ENCODE data around the gene SHC3.

SHC3 gene

DNA sequence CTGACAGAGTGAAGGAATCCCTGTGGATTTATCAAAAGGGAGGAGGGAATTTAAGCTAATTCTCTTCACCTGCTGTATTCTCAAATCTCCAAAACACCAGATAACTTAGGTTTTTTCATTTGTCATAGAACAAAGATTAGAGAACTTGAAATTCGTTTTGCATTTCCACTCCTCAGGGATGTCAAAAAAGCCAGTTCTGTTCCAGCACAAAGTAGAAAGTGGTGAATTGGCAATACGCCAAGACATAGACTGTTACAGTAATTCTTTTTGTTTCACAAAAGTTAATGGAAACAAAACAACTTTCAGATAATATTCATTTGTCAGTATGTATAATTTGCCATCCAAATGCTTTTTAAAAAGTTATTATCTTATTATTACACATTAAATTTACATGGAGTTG, 172.4 kb downstream of the SHC3 start:
- TF ChIP-seq NFIC (IDR thresholded peaks at IDR 0.05): no peak; the same call in none of the 2 replicates
- TF ChIP-seq, protein P1, sequence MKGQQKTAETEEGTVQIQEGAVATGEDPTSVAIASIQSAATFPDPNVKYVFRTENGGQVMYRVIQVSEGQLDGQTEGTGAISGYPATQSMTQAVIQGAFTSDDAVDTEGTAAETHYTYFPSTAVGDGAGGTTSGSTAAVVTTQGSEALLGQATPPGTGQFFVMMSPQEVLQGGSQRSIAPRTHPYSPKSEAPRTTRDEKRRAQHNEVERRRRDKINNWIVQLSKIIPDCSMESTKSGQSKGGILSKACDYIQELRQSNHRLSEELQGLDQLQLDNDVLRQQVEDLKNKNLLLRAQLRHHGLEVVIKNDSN (IDR thresholded peaks at IDR 0.05): no peak
- no peak for TF ChIP-seq CREB1 (IDR thresholded peaks at IDR 0.05; ENCODE audit: low read depth)

DNA sequence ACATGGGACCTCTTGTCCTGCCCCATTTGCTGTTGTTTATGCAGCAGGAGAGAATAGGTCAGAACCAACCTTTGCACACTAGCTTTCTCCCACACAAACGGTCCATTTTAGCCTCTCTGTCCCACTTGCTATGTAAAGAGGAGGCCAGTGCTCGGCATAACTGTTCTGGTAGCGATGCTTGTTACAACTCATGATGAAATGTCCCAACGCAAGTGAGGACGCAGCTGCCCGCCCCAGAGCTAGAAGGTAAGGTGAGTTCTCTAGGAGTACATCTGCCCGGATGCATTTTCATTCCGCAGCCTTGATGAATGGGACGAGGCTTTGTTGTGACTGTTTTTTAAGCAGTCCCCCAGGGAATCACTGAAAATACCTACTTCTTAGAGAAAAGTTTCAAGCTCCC, 173.3 kb downstream of the SHC3 start:
- TF ChIP-seq RAD21 (IDR thresholded peaks at IDR 0.05; ENCODE audit: low read depth) (no peak), YY1 (IDR thresholded peaks at IDR 0.05; ENCODE audit: low read depth) (no peak), CREB1 (IDR thresholded peaks at IDR 0.05; ENCODE audit: low read depth) (no peak), ZBTB7A (IDR thresholded peaks at IDR 0.05; ENCODE audit: low read depth) (no peak), CEBPB (IDR thresholded peaks at IDR 0.05) (no peak), EGR1 (IDR thresholded peaks at IDR 0.05) (no peak), FOXM1 (IDR thresholded peaks at IDR 0.05; ENCODE audit: borderline replicate concordance, low read depth) (no peak), TEAD4 (IDR thresholded peaks at IDR 0.05) (no peak), NFIC (IDR thresholded peaks at IDR 0.05) (no peak), EP300 (IDR thresholded peaks at IDR 0.05; ENCODE audit: borderline replicate concordance) (no peak), TCF12 (IDR thresholded peaks at IDR 0.05; ENCODE audit: low read depth) (no peak), TAF1 (IDR thresholded peaks at IDR 0.05; ENCODE audit: low read depth) (no peak)
- TF ChIP-seq, protein P2, sequence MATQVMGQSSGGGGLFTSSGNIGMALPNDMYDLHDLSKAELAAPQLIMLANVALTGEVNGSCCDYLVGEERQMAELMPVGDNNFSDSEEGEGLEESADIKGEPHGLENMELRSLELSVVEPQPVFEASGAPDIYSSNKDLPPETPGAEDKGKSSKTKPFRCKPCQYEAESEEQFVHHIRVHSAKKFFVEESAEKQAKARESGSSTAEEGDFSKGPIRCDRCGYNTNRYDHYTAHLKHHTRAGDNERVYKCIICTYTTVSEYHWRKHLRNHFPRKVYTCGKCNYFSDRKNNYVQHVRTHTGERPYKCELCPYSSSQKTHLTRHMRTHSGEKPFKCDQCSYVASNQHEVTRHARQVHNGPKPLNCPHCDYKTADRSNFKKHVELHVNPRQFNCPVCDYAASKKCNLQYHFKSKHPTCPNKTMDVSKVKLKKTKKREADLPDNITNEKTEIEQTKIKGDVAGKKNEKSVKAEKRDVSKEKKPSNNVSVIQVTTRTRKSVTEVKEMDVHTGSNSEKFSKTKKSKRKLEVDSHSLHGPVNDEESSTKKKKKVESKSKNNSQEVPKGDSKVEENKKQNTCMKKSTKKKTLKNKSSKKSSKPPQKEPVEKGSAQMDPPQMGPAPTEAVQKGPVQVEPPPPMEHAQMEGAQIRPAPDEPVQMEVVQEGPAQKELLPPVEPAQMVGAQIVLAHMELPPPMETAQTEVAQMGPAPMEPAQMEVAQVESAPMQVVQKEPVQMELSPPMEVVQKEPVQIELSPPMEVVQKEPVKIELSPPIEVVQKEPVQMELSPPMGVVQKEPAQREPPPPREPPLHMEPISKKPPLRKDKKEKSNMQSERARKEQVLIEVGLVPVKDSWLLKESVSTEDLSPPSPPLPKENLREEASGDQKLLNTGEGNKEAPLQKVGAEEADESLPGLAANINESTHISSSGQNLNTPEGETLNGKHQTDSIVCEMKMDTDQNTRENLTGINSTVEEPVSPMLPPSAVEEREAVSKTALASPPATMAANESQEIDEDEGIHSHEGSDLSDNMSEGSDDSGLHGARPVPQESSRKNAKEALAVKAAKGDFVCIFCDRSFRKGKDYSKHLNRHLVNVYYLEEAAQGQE (IDR thresholded peaks at IDR 0.05; ENCODE audit: low read depth): no peak
- TF ChIP-seq, protein P1 (IDR thresholded peaks at IDR 0.05): no peak
- TF ChIP-seq, protein P3, sequence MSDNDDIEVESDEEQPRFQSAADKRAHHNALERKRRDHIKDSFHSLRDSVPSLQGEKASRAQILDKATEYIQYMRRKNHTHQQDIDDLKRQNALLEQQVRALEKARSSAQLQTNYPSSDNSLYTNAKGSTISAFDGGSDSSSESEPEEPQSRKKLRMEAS (IDR thresholded peaks at IDR 0.05): no peak

DNA sequence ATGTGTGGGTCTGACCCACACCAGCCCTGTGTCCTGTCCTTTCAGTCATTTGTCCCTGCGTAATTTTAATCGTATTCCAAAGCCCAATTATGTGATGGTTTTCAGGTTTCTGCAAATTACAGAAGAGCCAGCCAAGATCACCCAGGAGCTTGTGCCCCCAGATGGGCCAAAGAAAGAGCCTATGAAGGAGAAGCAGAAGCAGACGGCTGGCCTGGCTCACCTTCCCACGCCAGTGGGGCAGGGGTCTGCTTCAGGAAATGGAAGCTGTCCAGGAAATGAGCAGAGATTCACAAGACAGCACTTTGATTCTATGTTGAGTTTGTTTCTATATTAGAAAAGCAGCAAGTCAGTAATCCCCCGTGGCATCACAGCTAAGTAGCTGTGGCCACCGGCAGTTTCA, 175.6 kb downstream of the SHC3 start:
- TF ChIP-seq, protein P2 (IDR thresholded peaks at IDR 0.05; ENCODE audit: low read depth): no peak
- TF ChIP-seq, protein P1 (IDR thresholded peaks at IDR 0.05): no peak
- no peak for TF ChIP-seq TAF1 (IDR thresholded peaks at IDR 0.05; ENCODE audit: low read depth)
- no peak for TF ChIP-seq TCF12 (IDR thresholded peaks at IDR 0.05; ENCODE audit: low read depth)
- TF ChIP-seq YY1 (IDR thresholded peaks at IDR 0.05; ENCODE audit: low read depth): no peak
- TF ChIP-seq CREB1 (IDR thresholded peaks at IDR 0.05; ENCODE audit: low read depth): no peak
- TF ChIP-seq ZBTB7A (IDR thresholded peaks at IDR 0.05; ENCODE audit: low read depth): no peak
- TF ChIP-seq EGR1 (IDR thresholded peaks at IDR 0.05): no peak
- no peak for TF ChIP-seq FOXM1 (IDR thresholded peaks at IDR 0.05; ENCODE audit: borderline replicate concordance, low read depth)
- no peak for TF ChIP-seq EP300 (IDR thresholded peaks at IDR 0.05; ENCODE audit: borderline replicate concordance)
- no peak for TF ChIP-seq TEAD4 (IDR thresholded peaks at IDR 0.05)
- TF ChIP-seq CEBPB (IDR thresholded peaks at IDR 0.05): no peak
- TF ChIP-seq, protein P3 (IDR thresholded peaks at IDR 0.05): no peak
- TF ChIP-seq RAD21 (IDR thresholded peaks at IDR 0.05; ENCODE audit: low read depth): no peak
- TF ChIP-seq NFIC (IDR thresholded peaks at IDR 0.05): no peak

DNA sequence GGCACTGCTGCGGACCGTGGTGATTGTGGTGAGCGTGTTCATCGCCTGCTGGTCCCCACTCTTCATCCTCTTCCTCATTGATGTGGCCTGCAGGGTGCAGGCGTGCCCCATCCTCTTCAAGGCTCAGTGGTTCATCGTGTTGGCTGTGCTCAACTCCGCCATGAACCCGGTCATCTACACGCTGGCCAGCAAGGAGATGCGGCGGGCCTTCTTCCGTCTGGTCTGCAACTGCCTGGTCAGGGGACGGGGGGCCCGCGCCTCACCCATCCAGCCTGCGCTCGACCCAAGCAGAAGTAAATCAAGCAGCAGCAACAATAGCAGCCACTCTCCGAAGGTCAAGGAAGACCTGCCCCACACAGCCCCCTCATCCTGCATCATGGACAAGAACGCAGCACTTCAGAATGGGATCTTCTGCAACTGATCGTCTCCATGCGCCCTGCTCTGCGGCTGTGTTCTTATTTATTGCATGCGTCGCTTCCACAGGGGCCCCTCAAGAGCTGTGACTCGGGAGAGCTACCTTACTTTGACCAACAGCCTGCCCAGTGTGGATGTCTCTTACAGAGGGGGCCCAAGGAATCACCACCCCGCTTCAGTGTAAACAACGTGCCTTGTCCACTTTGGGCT, 176.6 kb downstream of the SHC3 start:
- TF ChIP-seq, protein P1 (IDR thresholded peaks at IDR 0.05): no peak
- TF ChIP-seq, protein P3 (IDR thresholded peaks at IDR 0.05): no peak
- TF ChIP-seq RAD21 (IDR thresholded peaks at IDR 0.05; ENCODE audit: low read depth): no peak
- TF ChIP-seq, protein P2 (IDR thresholded peaks at IDR 0.05; ENCODE audit: low read depth): no peak
- TF ChIP-seq NFIC (IDR thresholded peaks at IDR 0.05): no peak
- no peak for TF ChIP-seq EGR1 (IDR thresholded peaks at IDR 0.05)
- no peak for TF ChIP-seq TAF1 (IDR thresholded peaks at IDR 0.05; ENCODE audit: low read depth)
- TF ChIP-seq TEAD4 (IDR thresholded peaks at IDR 0.05): no peak
- TF ChIP-seq CREB1 (IDR thresholded peaks at IDR 0.05; ENCODE audit: low read depth): no peak
- no peak for TF ChIP-seq TCF12 (IDR thresholded peaks at IDR 0.05; ENCODE audit: low read depth)
- TF ChIP-seq FOXM1 (IDR thresholded peaks at IDR 0.05; ENCODE audit: borderline replicate concordance, low read depth): no peak
- no peak for TF ChIP-seq YY1 (IDR thresholded peaks at IDR 0.05; ENCODE audit: low read depth)
- no peak for TF ChIP-seq ZBTB7A (IDR thresholded peaks at IDR 0.05; ENCODE audit: low read depth)
- TF ChIP-seq CEBPB (IDR thresholded peaks at IDR 0.05): no peak

Data from Ishikawa (cell line).